Mesodermal cell (in vitro differentiated cells): ENCODE data around the gene GABRR1. TPM values are rescaled to one million over a fixed set of nuclear protein-coding genes. Genes with fewer than 3 reads are reported as not detected.

Source experiments
- H3K27ac ChIP-seq: 2 replicates; pipeline ENCODE4 v1.7.0; 2013; ENCODE audit warnings: mild to moderate bottlenecking, low read depth, low read length, moderate library complexity; ENCODE audit not compliant: severe bottlenecking
- H3K36me3 ChIP-seq: 2 replicates; pipeline ENCODE4 v1.7.1; 2013; ENCODE audit warnings: mild to moderate bottlenecking, low read length, moderate library complexity; ENCODE audit not compliant: control insufficient read depth, insufficient read depth
- H3K4me1 ChIP-seq: one replicate; pipeline ENCODE4 v1.7.1; 2013; ENCODE audit warnings: mild to moderate bottlenecking, low read length; ENCODE audit not compliant: insufficient read depth, control insufficient read depth, poor library complexity, severe bottlenecking
- H3K4me3 ChIP-seq: 2 replicates; pipeline ENCODE4 v1.7.0; 2013; ENCODE audit warnings: low read length, control low read depth, mild to moderate bottlenecking; ENCODE audit not compliant: insufficient read depth, poor library complexity, severe bottlenecking; ENCODE audit errors: extremely low read depth
- H3K9me3 ChIP-seq: 2 replicates; pipeline ENCODE4 v1.7.1; 2013; ENCODE audit warnings: mild to moderate bottlenecking, low read length, moderate library complexity; ENCODE audit not compliant: control insufficient read depth
- WGBS, 2 experiments: methylation state at CpG; one replicate each; pipeline ENCODE4 v1.1.5; 2013; ENCODE audit warnings: missing lambda C conversion rate in 2 of 2; ENCODE audit not compliant: insufficient coverage in 2 of 2; 5-methylcytosine and 5-hydroxymethylcytosine counted together
- polyA plus RNA-seq, 2 experiments: library from polyadenylated mRNA; stranded (reverse); fragments of 50-300 nt; gene quantifications; one replicate each; pipeline ENCODE4 v1.2.3, GENCODE V29; 2013

Gene GABRR1
- polyA plus RNA-seq (2013, experiment 1 of 2), result not detected
- not detected for polyA plus RNA-seq (2013, experiment 2 of 2)

GRCh38 chr6:89217299-89217910 is at the start of gene GABRR1:
TSS of gene GABRR1 (minus strand) at chr6:89217358. CDS start at chr6:89217322, 36 bp downstream.
- Histone ChIP-seq H3K9me3 (no peaks in the 10 kb centered on the region), H3K36me3 (no peaks in the 10 kb centered on the region), H3K27ac (no peak within 1 kb of the TSS), H3K4me1 (no peaks in the 10 kb centered on the region), H3K4me3 (no peak within 1 kb of the TSS)
- 91% methylated on average over 8 to 9 of the region's 10 CpGs for WGBS, 2 experiments

- H3K9me3 ChIP-seq, result no peaks in the 10 kb centered on the region
- H3K4me1 ChIP-seq, result peaks cover 3% of the 10 kb centered on the region
- no peak overlapping the region for H3K4me3 ChIP-seq
- H3K27ac ChIP-seq, result no peak overlapping the region
- 92 to 94% methylated on average over 12 to 20 of the region's 20 CpGs for WGBS, 2 experiments
- no peaks in the 10 kb centered on the region for H3K36me3 ChIP-seq
Observed at GRCh38 chr6:89264296-89264695, 47.1 kb upstream of the GABRR1 start.

GRCh38 chr6:89260832-89261231 is 43.7 kb upstream of the GABRR1 start:
- WGBS, 2 experiments, result 68 to 83% methylated on average over 2 to 3 of the region's 5 CpGs
- Histone ChIP-seq H3K36me3 (no peaks in the 10 kb centered on the region), H3K4me1 (peaks cover 3% of the 10 kb centered on the region), H3K9me3 (no peaks in the 10 kb centered on the region), H3K4me3 (no peak overlapping the region), H3K27ac (no peak overlapping the region)

GRCh38 chr6:89260310-89260709 is 43.2 kb upstream of the GABRR1 start:
- H3K27ac ChIP-seq, result no peak overlapping the region
- peaks cover 3% of the 10 kb centered on the region for H3K4me1 ChIP-seq
- H3K4me3 ChIP-seq, result no peak overlapping the region
- WGBS, 2 experiments, result 75 to 87% methylated on average over 4 of the region's 4 CpGs
- no peaks in the 10 kb centered on the region for H3K36me3 ChIP-seq
- no peaks in the 10 kb centered on the region for H3K9me3 ChIP-seq

- Histone ChIP-seq H3K4me3 (no peak overlapping the region), H3K9me3 (no peaks in the 10 kb centered on the region), H3K36me3 (no peaks in the 10 kb centered on the region), H3K27ac (no peak overlapping the region), H3K4me1 (peaks cover 3% of the 10 kb centered on the region)
- WGBS, 2 experiments, result 83 to 100% methylated on average over 1 to 2 of the region's 3 CpGs
Observed at GRCh38 chr6:89258912-89259311, 41.8 kb upstream of the GABRR1 start.

GRCh38 chr6:89257781-89258180 is 40.6 kb upstream of the GABRR1 start:
- Histone ChIP-seq H3K9me3 (no peaks in the 10 kb centered on the region), H3K27ac (no peak overlapping the region), H3K36me3 (no peaks in the 10 kb centered on the region), H3K4me1 (peaks cover 3% of the 10 kb centered on the region), H3K4me3 (no peak overlapping the region)
- 96 to 100% methylated on average over 3 to 4 of the region's 4 CpGs for WGBS, 2 experiments

GRCh38 chr6:89257346-89257745 is 40.2 kb upstream of the GABRR1 start:
- Histone ChIP-seq H3K36me3 (no peaks in the 10 kb centered on the region), H3K9me3 (no peaks in the 10 kb centered on the region), H3K4me3 (no peak overlapping the region), H3K4me1 (peaks cover 3% of the 10 kb centered on the region), H3K27ac (no peak overlapping the region)
- WGBS, 2 experiments, result 86 to 100% methylated on average over 4 to 5 of the region's 6 CpGs

- WGBS, 2 experiments, result 100% methylated on average over 1 to 3 of the region's 4 CpGs
- Histone ChIP-seq H3K36me3 (no peaks in the 10 kb centered on the region), H3K27ac (no peak overlapping the region), H3K4me3 (no peak overlapping the region), H3K9me3 (no peaks in the 10 kb centered on the region), H3K4me1 (peaks cover under 1% of the 10 kb centered on the region)
Observed at GRCh38 chr6:89255417-89255816, 38.3 kb upstream of the GABRR1 start.

GRCh38 chr6:89254569-89254968 is 37.4 kb upstream of the GABRR1 start:
- Histone ChIP-seq H3K4me3 (no peak overlapping the region), H3K4me1 (no peaks in the 10 kb centered on the region), H3K9me3 (no peaks in the 10 kb centered on the region), H3K27ac (no peak overlapping the region), H3K36me3 (no peaks in the 10 kb centered on the region)

- 86 to 93% methylated on average over 2 of the region's 2 CpGs for WGBS, 2 experiments
- Histone ChIP-seq H3K9me3 (no peaks in the 10 kb centered on the region), H3K36me3 (no peaks in the 10 kb centered on the region), H3K4me3 (no peak overlapping the region), H3K4me1 (no peaks in the 10 kb centered on the region), H3K27ac (no peak overlapping the region)
Observed at GRCh38 chr6:89252907-89253306, 35.7 kb upstream of the GABRR1 start.

GRCh38 chr6:89251976-89252375 is 34.8 kb upstream of the GABRR1 start:
- Histone ChIP-seq H3K9me3 (no peaks in the 10 kb centered on the region), H3K4me3 (no peak overlapping the region), H3K27ac (no peak overlapping the region), H3K4me1 (no peaks in the 10 kb centered on the region), H3K36me3 (no peaks in the 10 kb centered on the region)
- WGBS, 2 experiments, result 86 to 89% methylated on average over 9 to 10 of the region's 10 CpGs
